HL-60 (cell line): ENCODE measurements around the gene TXNDC9.
A peak's percentile ranks its signal among the peaks of the same experiment; 100 is the strongest.

ENCODE experiments used
- DNase-seq, 2 experiments: peaks; one replicate each; pipeline ENCODE4 v3.0.0-alpha.2; 2010 to 2020; ENCODE audit warnings: low read depth in 1 of 2, low spot score in 1 of 2
- H3K27ac ChIP-seq: fragments of 250-450 bp; sonication (Bioruptor Pico); replicated peaks from 2 replicates; pipeline ENCODE4 v1.5.1; 2020; ENCODE audit warnings: mild to moderate bottlenecking, moderate library complexity
- H3K27me3 ChIP-seq: fragments of 250-450 bp; sonication (Bioruptor Pico); 2 replicates; pipeline ENCODE4 v1.5.1; 2021; ENCODE audit warnings: mild to moderate bottlenecking, moderate library complexity; ENCODE audit not compliant: insufficient read depth, poor library complexity, severe bottlenecking
- H3K4me3 ChIP-seq: replicated peaks from 2 replicates; pipeline ENCODE4 v1.5.1; 2011; ENCODE audit warnings: mild to moderate bottlenecking, control low read depth, low read length; ENCODE audit not compliant: insufficient read depth
- CTCF ChIP-seq: IDR thresholded peaks from one replicate; pipeline ENCODE4 v1.5.1; 2011; ENCODE audit warnings: low read length, control low read depth, inconsistent platforms; ENCODE audit not compliant: insufficient read depth
- GABPA ChIP-seq: IDR thresholded peaks from 2 replicates; pipeline ENCODE4 v1.6.1; 2012; ENCODE audit warnings: low read depth
- POLR2AphosphoS5 ChIP-seq: IDR thresholded peaks from 2 replicates; pipeline ENCODE4 v1.6.1; 2012; ENCODE audit warnings: low read depth
- REST ChIP-seq: IDR thresholded peaks from 2 replicates; pipeline ENCODE4 v1.6.1; 2012; ENCODE audit warnings: low read depth; ENCODE audit not compliant: insufficient replicate concordance
- SPI1 ChIP-seq: IDR thresholded peaks from 2 replicates; pipeline ENCODE4 v1.6.1; 2012; ENCODE audit warnings: low read depth, mild to moderate bottlenecking, borderline replicate concordance

Gene TXNDC9

GRCh38 chr2:99338029-99338585, 2.0 kb upstream of the TXNDC9 start:
- Histone ChIP-seq H3K4me3 (peak overlapping the region; percentile 95), H3K27ac (peak overlapping the region; percentile 83), H3K27me3 (no peaks in the 10 kb centered on the region)
- peak; percentile 13 to 25 for DNase-seq
- no peak for TF ChIP-seq POLR2AphosphoS5
- no peak for TF ChIP-seq CTCF
- TF ChIP-seq REST = no peak
- TF ChIP-seq SPI1 = no peak
- no peak for TF ChIP-seq GABPA

- peak within 1 kb of the TSS; percentile 83 for H3K27ac ChIP-seq
- TF ChIP-seq SPI1 = no peak
- TF ChIP-seq GABPA = no peak
- peak; percentile 80 for TF ChIP-seq POLR2AphosphoS5
- peak; percentile 66 for TF ChIP-seq CTCF
- no peak for TF ChIP-seq REST
- H3K4me3 ChIP-seq = peak within 1 kb of the TSS; percentile 95
- H3K27me3 ChIP-seq = no peaks in the 10 kb centered on the region
- DNase-seq = peak; percentile 95 to 97
Measured at GRCh38 chr2:99337113-99338028, 1.2 kb upstream of the TXNDC9 start, which contains the start of gene EIF5B. EIF5B (plus strand) TSS chr2:99337389; CDS start chr2:99337555, 166 bp downstream.

GRCh38 chr2:99336804-99337112, 625 bp upstream of the TXNDC9 start:
- no peaks in the 10 kb centered on the region for H3K27me3 ChIP-seq
- peak overlapping the region; percentile 95 for H3K4me3 ChIP-seq
- TF ChIP-seq CTCF = no peak
- TF ChIP-seq REST = no peak
- TF ChIP-seq POLR2AphosphoS5 = no peak
- TF ChIP-seq GABPA = no peak
- TF ChIP-seq SPI1 = no peak
- peak overlapping the region; percentile 83 for H3K27ac ChIP-seq
- DNase-seq = no peak
